ENCODE data around the gene SPATS1. TPM values are rescaled to one million over a fixed set of nuclear protein-coding genes. Genes with fewer than 3 reads are reported as not detected.

SPATS1 gene
- total and polyA plus RNA-seq, 2 of the 13 experiments (the other 11 are each of a cell fraction or from before 2014, with no cell fraction given), result not detected

DNA sequence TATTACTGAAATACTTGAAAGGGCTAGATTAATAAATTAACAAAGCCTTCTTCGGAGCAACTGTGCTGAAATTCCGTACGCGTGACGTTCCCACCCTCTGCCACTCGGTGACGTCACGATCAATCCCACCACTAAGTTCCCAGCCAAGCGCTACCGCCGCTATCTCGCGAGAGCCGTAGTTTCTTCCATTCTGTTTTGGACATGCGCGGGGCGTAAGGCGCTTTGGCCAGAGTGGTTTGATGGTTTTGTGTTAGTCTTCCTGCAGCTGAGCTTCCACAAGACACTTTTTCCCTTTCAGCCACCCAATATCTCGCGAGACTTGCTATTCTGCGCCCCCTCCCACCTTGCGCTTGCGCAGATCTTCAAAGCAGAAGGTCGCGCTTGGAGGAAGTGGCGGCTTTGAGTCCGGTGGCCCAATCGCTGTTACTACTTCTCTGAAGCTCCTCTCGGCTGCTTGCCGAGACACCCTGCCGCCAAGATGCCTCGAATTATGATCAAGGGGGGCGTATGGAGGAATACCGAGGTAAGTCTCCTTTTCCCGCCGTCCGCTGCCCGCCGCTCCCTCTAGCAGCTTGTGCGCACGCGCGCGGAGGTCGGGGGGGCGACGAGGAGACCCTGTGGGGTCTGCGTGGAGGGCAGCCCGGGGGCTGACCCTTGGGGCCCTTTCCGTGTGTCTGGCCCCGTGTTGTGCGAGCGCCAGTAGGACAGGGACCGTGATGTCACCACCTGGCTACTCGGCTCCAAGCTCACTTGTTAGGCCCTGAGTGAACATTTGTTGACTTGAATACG, 45.1 kb downstream of the SPATS1 start, which contains the start of gene CDC5L (continued):
- TF ChIP-seq, protein P1, sequence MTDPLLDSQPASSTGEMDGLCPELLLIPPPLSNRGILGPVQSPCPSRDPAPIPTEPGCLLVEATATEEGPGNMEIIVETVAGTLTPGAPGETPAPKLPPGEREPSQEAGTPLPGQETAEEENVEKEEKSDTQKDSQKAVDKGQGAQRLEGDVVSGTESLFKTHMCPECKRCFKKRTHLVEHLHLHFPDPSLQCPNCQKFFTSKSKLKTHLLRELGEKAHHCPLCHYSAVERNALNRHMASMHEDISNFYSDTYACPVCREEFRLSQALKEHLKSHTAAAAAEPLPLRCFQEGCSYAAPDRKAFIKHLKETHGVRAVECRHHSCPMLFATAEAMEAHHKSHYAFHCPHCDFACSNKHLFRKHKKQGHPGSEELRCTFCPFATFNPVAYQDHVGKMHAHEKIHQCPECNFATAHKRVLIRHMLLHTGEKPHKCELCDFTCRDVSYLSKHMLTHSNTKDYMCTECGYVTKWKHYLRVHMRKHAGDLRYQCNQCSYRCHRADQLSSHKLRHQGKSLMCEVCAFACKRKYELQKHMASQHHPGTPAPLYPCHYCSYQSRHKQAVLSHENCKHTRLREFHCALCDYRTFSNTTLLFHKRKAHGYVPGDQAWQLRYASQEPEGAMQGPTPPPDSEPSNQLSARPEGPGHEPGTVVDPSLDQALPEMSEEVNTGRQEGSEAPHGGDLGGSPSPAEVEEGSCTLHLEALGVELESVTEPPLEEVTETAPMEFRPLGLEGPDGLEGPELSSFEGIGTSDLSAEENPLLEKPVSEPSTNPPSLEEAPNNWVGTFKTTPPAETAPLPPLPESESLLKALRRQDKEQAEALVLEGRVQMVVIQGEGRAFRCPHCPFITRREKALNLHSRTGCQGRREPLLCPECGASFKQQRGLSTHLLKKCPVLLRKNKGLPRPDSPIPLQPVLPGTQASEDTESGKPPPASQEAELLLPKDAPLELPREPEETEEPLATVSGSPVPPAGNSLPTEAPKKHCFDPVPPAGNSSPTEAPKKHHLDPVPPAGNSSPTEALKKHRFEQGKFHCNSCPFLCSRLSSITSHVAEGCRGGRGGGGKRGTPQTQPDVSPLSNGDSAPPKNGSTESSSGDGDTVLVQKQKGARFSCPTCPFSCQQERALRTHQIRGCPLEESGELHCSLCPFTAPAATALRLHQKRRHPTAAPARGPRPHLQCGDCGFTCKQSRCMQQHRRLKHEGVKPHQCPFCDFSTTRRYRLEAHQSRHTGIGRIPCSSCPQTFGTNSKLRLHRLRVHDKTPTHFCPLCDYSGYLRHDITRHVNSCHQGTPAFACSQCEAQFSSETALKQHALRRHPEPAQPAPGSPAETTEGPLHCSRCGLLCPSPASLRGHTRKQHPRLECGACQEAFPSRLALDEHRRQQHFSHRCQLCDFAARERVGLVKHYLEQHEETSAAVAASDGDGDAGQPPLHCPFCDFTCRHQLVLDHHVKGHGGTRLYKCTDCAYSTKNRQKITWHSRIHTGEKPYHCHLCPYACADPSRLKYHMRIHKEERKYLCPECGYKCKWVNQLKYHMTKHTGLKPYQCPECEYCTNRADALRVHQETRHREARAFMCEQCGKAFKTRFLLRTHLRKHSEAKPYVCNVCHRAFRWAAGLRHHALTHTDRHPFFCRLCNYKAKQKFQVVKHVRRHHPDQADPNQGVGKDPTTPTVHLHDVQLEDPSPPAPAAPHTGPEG (CRISPR knock-in tag; IDR thresholded peaks at IDR 0.05), result 0 out of 2 replicates have a peak, but pooled peaks have one; percentile 69
- TF ChIP-seq, protein P2, sequence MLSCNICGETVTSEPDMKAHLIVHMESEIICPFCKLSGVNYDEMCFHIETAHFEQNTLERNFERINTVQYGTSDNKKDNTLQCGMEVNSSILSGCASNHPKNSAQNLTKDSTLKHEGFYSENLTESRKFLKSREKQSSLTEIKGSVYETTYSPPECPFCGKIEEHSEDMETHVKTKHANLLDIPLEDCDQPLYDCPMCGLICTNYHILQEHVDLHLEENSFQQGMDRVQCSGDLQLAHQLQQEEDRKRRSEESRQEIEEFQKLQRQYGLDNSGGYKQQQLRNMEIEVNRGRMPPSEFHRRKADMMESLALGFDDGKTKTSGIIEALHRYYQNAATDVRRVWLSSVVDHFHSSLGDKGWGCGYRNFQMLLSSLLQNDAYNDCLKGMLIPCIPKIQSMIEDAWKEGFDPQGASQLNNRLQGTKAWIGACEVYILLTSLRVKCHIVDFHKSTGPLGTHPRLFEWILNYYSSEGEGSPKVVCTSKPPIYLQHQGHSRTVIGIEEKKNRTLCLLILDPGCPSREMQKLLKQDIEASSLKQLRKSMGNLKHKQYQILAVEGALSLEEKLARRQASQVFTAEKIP (CRISPR knock-in tag; IDR thresholded peaks at IDR 0.05; ENCODE audit: borderline replicate concordance), result no peak
- TF ChIP-seq TAF1 (CRISPR knock-in tag; IDR thresholded peaks at IDR 0.05), result peak; percentile 82
- TF ChIP-seq, protein P3, sequence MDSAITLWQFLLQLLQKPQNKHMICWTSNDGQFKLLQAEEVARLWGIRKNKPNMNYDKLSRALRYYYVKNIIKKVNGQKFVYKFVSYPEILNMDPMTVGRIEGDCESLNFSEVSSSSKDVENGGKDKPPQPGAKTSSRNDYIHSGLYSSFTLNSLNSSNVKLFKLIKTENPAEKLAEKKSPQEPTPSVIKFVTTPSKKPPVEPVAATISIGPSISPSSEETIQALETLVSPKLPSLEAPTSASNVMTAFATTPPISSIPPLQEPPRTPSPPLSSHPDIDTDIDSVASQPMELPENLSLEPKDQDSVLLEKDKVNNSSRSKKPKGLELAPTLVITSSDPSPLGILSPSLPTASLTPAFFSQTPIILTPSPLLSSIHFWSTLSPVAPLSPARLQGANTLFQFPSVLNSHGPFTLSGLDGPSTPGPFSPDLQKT (CRISPR knock-in tag; IDR thresholded peaks at IDR 0.05; ENCODE audit: borderline replicate concordance), result no peak
- TF ChIP-seq ZNF331 (CRISPR knock-in tag; IDR thresholded peaks at IDR 0.05), result peak; percentile 98
- TF ChIP-seq, protein P4, sequence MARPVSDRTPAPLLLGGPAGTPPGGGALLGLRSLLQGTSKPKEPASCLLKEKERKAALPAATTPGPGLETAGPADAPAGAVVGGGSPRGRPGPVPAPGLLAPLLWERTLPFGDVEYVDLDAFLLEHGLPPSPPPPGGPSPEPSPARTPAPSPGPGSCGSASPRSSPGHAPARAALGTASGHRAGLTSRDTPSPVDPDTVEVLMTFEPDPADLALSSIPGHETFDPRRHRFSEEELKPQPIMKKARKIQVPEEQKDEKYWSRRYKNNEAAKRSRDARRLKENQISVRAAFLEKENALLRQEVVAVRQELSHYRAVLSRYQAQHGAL (CRISPR knock-in tag; IDR thresholded peaks at IDR 0.05; ENCODE audit: not compliant biosample characterization), result no peak
- TF ChIP-seq, protein P5, sequence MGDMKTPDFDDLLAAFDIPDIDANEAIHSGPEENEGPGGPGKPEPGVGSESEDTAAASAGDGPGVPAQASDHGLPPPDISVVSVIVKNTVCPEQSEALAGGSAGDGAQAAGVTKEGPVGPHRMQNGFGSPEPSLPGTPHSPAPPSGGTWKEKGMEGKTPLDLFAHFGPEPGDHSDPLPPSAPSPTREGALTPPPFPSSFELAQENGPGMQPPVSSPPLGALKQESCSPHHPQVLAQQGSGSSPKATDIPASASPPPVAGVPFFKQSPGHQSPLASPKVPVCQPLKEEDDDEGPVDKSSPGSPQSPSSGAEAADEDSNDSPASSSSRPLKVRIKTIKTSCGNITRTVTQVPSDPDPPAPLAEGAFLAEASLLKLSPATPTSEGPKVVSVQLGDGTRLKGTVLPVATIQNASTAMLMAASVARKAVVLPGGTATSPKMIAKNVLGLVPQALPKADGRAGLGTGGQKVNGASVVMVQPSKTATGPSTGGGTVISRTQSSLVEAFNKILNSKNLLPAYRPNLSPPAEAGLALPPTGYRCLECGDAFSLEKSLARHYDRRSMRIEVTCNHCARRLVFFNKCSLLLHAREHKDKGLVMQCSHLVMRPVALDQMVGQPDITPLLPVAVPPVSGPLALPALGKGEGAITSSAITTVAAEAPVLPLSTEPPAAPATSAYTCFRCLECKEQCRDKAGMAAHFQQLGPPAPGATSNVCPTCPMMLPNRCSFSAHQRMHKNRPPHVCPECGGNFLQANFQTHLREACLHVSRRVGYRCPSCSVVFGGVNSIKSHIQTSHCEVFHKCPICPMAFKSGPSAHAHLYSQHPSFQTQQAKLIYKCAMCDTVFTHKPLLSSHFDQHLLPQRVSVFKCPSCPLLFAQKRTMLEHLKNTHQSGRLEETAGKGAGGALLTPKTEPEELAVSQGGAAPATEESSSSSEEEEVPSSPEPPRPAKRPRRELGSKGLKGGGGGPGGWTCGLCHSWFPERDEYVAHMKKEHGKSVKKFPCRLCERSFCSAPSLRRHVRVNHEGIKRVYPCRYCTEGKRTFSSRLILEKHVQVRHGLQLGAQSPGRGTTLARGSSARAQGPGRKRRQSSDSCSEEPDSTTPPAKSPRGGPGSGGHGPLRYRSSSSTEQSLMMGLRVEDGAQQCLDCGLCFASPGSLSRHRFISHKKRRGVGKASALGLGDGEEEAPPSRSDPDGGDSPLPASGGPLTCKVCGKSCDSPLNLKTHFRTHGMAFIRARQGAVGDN (CRISPR knock-in tag; IDR thresholded peaks at IDR 0.05), result peak; percentile 98
- 0 out of 2 replicates have a peak, but pooled peaks have one; percentile 73 for TF ChIP-seq ZNF253 (CRISPR knock-in tag; IDR thresholded peaks at IDR 0.05; ENCODE audit: borderline replicate concordance)
- TF ChIP-seq, protein P6, sequence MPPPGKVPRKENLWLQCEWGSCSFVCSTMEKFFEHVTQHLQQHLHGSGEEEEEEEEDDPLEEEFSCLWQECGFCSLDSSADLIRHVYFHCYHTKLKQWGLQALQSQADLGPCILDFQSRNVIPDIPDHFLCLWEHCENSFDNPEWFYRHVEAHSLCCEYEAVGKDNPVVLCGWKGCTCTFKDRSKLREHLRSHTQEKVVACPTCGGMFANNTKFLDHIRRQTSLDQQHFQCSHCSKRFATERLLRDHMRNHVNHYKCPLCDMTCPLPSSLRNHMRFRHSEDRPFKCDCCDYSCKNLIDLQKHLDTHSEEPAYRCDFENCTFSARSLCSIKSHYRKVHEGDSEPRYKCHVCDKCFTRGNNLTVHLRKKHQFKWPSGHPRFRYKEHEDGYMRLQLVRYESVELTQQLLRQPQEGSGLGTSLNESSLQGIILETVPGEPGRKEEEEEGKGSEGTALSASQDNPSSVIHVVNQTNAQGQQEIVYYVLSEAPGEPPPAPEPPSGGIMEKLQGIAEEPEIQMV (CRISPR knock-in tag; IDR thresholded peaks at IDR 0.05; ENCODE audit: low read depth), result peak; percentile 92
- no peak for TF ChIP-seq SOX6 (IDR thresholded peaks at IDR 0.05)
- TF ChIP-seq SOX6 (CRISPR knock-in tag; IDR thresholded peaks at IDR 0.05), result peak; percentile 81
- TF ChIP-seq ZNF138 (CRISPR knock-in tag; IDR thresholded peaks at IDR 0.05; ENCODE audit: low read depth), result peak; percentile 74

Data from HepG2 (cell line).